ENCODE data around the gene SNURF.
"Not testable (repeated sequence)": the region's sequence is repeated elsewhere in the genome, so short reads cannot be mapped to it uniquely, and the experiment has no call there.

SNURF gene

DNA sequence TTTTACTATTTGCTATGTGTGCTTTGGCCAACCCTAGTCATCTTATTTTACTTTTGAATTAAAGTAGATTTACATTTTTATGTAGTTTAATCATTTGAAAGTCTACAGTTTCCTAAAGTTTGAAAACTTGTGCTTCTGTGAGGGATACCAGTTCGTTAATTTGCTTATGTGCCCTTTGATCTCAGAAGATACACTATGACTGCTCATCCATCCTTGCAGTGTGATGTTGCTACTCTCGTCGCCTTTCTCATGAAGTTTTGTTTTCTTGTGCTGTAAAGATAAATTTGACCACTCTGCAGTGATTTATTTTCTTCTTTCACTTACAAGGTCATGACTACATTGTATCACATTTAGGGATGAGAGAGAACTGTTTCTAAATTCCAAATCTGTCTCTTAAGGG lies 16.3 kb downstream of the SNURF start:
- DNase-seq (ENCODE audit: low read depth), result no peak

DNA sequence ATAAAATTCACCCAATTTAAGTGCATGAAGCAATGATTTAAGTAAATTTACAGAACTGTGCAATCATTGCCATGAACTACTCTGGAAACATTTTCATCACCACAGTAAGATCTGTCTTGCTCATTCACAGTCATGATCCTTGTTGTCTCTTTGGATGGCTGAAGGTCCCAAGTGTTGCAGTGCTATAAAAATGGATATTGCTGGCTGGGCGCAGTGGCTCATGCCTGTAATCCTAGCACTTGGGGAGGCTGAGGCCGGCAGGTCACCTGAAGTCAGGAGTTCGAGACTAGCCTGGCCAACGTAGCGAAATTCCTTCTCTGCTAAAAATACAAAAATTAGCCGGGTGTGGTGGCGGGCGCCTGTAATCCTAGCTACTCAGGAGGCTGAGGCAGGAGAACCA lies 17.0 kb downstream of the SNURF start:
- no peak for DNase-seq (ENCODE audit: low read depth)

GRCh38 chr15:24972707-24973106 lies 17.9 kb downstream of the SNURF start:
- not testable (repeated sequence) for DNase-seq (ENCODE audit: low read depth)

GRCh38 chr15:24976932-24977331 lies 22.1 kb downstream of the SNURF start:
- DNase-seq (ENCODE audit: low read depth), result no peak

GRCh38 chr15:24977686-24978085 lies 22.9 kb downstream of the SNURF start:
- DNase-seq (ENCODE audit: low read depth), result no peak

DNA sequence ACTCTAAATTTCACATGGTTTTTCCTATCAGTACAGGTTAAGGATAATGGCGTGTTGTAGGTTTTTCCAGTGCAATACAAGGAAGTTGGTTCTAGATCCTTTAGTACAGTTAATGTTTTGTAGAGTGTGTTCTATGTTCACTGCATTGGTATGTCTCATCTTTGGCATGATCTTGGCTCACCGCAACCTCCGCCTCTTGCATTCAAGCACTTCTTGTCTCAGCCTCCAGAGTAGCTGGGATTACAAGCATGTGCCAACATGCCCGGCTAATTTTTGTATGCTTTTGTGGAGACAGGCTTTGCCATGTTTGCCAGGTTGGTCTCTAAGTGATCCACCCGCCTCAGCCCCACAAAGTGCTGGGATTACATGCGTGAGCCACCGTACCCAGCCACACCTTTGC lies 30.4 kb downstream of the SNURF start:
- DNase-seq (ENCODE audit: low read depth), result no peak

GRCh38 chr15:24986653-24987052 lies 31.9 kb downstream of the SNURF start:
- no peak for DNase-seq (ENCODE audit: low read depth)
